HepG2 (cell line): ENCODE data around the gene PNKP. TPM values are rescaled to one million over a fixed set of nuclear protein-coding genes. Genes with fewer than 3 reads are reported as not detected.

Source experiments
- ATAC-seq: fragments of 200-7000 bp; cut with Tn5 transposase; 3 replicates; pipeline ENCODE4 v1.9.1; 2020; ENCODE audit warnings: mild to moderate bottlenecking, moderate library complexity
- BruUV-seq: library from RNA; stranded (reverse); fragments of 400-500 nt; replicated peaks from 2 replicates; lab custom pipeline; 2021; lab: Mats Ljungman, UMichigan
- CTCF ChIA-PET: fragments of 300-600 bp; formaldehyde crosslinking; extraction: SDS; loops from one replicate; lab custom pipeline; 2021; ENCODE audit warnings: low total read pairs, inconsistent platforms, low intra/inter-chr PET ratio; lab: Yijun Ruan, JAX
- POLR2A ChIA-PET: fragments of 350-600 bp; sonication (Branson Sonifier 250); formaldehyde crosslinking; loops from one replicate; lab custom pipeline; 2020; ENCODE audit warnings: antibody characterized with exemption, inconsistent platforms; lab: Yijun Ruan, JAX
- DNase-seq: peaks from one replicate; pipeline ENCODE4 v3.0.0-alpha.2; 2015; ENCODE audit warnings: low spot score
- FAIRE-seq: peaks from 3 replicates; lab custom pipeline; 2011; peaks lifted over from hg19 to GRCh38; lab: Jason Lieb, UNC
- H2AFZ ChIP-seq: one replicate; pipeline ENCODE4 v1.6.1; 2011; ENCODE audit warnings: low read length, inconsistent platforms
- H3K27ac ChIP-seq: fragments of 300-600 bp; 3 replicates; pipeline ENCODE4 v1.8.0; 2011; ENCODE audit warnings: mixed run types, mild to moderate bottlenecking, mixed read lengths, low read length, inconsistent platforms; ENCODE audit not compliant: insufficient read depth; ENCODE audit errors: extremely low read length
- H3K27me3 ChIP-seq, 2 experiments: fragments of 200-600 bp in 1 of 2; 2 replicates in 1 of 2; 3 replicates in 1 of 2; pipeline versions ENCODE4 v1.6.0 to v1.8.0; 2011; ENCODE audit warnings: low read length in 2 of 2, mild to moderate bottlenecking in 2 of 2, moderate library complexity in 2 of 2, inconsistent platforms in 1 of 2; ENCODE audit not compliant: insufficient read depth in 2 of 2, control insufficient read depth in 1 of 2
- H3K36me3 ChIP-seq, 2 experiments: fragments of 200-600 bp in 1 of 2; replicated peaks in 1 of 2; 2 replicates in 1 of 2; 3 replicates in 1 of 2; pipeline versions ENCODE4 v1.5.1 to v1.8.0; 2011; ENCODE audit warnings: low read length in 2 of 2, inconsistent platforms in 1 of 2; ENCODE audit not compliant: insufficient read depth in 2 of 2, control insufficient read depth in 1 of 2
- H3K4me1 ChIP-seq: 2 replicates; pipeline ENCODE4 v1.5.1; 2012; ENCODE audit warnings: low read length, inconsistent platforms; ENCODE audit not compliant: insufficient read depth
- H3K4me2 ChIP-seq: 2 replicates; pipeline ENCODE4 v1.6.0; 2011; ENCODE audit warnings: low read depth, low read length, inconsistent platforms
- H3K4me3 ChIP-seq, 3 experiments: fragments of 200-600 bp in 1 of 3; sonication (generic), shearing (Covaris generic) in 1 of 3; replicated peaks in 1 of 3; 2 replicates each; pipeline ENCODE4 v1.5.1; 2011 to 2016; ENCODE audit warnings: low read length in 3 of 3, inconsistent platforms in 2 of 3, low read depth in 2 of 3, mild to moderate bottlenecking in 2 of 3, control low read depth in 1 of 3, mixed read lengths in 1 of 3; ENCODE audit not compliant: insufficient read depth in 1 of 3
- H3K79me2 ChIP-seq: one replicate; pipeline ENCODE4 v1.6.1; 2011; ENCODE audit warnings: low read length, inconsistent platforms; ENCODE audit not compliant: insufficient read depth
- H3K9ac ChIP-seq: 2 replicates; pipeline ENCODE4 v1.6.0; 2011; ENCODE audit warnings: mild to moderate bottlenecking, low read depth, low read length, inconsistent platforms; ENCODE audit not compliant: insufficient read depth
- H3K9me3 ChIP-seq: 2 replicates; pipeline ENCODE4 v1.5.1; 2012; ENCODE audit warnings: mild to moderate bottlenecking, low read length
- H4K20me1 ChIP-seq: 2 replicates; pipeline ENCODE4 v1.6.0; 2011; ENCODE audit warnings: inconsistent platforms, mild to moderate bottlenecking, low read length, moderate library complexity; ENCODE audit not compliant: insufficient read depth
- ADNP ChIP-seq: sonication (generic); formaldehyde crosslinking; IDR thresholded peaks from 2 replicates; pipeline ENCODE4 v1.4.0; 2020; ENCODE audit warnings: missing genetic modification reagents
- CTCF ChIP-seq: sonication (generic); formaldehyde crosslinking; IDR thresholded peaks from 2 replicates; pipeline ENCODE4 v1.5.0; 2020; ENCODE audit warnings: mild to moderate bottlenecking, missing genetic modification reagents, moderate library complexity
- HDAC6 ChIP-seq: fragments of 200-600 bp; sonication (generic); IDR thresholded peaks from 2 replicates; pipeline ENCODE4 v1.7.0; 2017; ENCODE audit warnings: mild to moderate bottlenecking, antibody characterized with exemption, low read length, low read depth
- HNRNPK ChIP-seq: fragments of 200-400 bp; formaldehyde crosslinking; IDR thresholded peaks from 2 replicates; pipeline ENCODE4 v1.6.1; 2018; ENCODE audit warnings: low read length, low read depth, moderate library complexity, mild to moderate bottlenecking; ENCODE audit not compliant: poor library complexity, severe bottlenecking
- NFIC ChIP-seq: IDR thresholded peaks from 2 replicates; pipeline ENCODE4 v1.6.1; 2012; ENCODE audit warnings: mild to moderate bottlenecking, low read length, inconsistent platforms
- PATZ1 ChIP-seq: sonication (generic); formaldehyde crosslinking; IDR thresholded peaks from 2 replicates; pipeline ENCODE4 v1.4.0; 2020; ENCODE audit warnings: missing genetic modification reagents
- PCBP1 ChIP-seq: fragments of 200-400 bp; formaldehyde crosslinking; IDR thresholded peaks from 2 replicates; pipeline ENCODE4 v1.6.1; 2017; ENCODE audit warnings: mild to moderate bottlenecking, low read depth, low read length, borderline replicate concordance
- POLR2G ChIP-seq: fragments of 200-400 bp; formaldehyde crosslinking; IDR thresholded peaks from 2 replicates; pipeline ENCODE4 v1.6.1; 2018; ENCODE audit warnings: mild to moderate bottlenecking, low read depth, low read length, moderate library complexity
- PRMT3 ChIP-seq: sonication (generic); formaldehyde crosslinking; IDR thresholded peaks from 2 replicates; pipeline ENCODE4 v1.8.1; 2022; ENCODE audit warnings: low read depth, mild to moderate bottlenecking, moderate library complexity, missing genetic modification reagents, borderline replicate concordance
- ZBTB33 ChIP-seq: sonication (generic); formaldehyde crosslinking; IDR thresholded peaks from 2 replicates; pipeline ENCODE4 v1.4.0; 2020; ENCODE audit warnings: missing genetic modification reagents
- ZBTB38 ChIP-seq: sonication (generic); formaldehyde crosslinking; IDR thresholded peaks from 2 replicates; pipeline ENCODE4 v1.5.1; 2020; ENCODE audit warnings: mild to moderate bottlenecking, missing genetic modification reagents
- ZMYM3 ChIP-seq: sonication (generic); formaldehyde crosslinking; IDR thresholded peaks from 2 replicates; pipeline ENCODE4 v1.5.1; 2020; ENCODE audit warnings: mild to moderate bottlenecking, missing genetic modification reagents
- ZNF740 ChIP-seq: sonication (generic); formaldehyde crosslinking; IDR thresholded peaks from 2 replicates; pipeline ENCODE4 v1.4.0; 2020; ENCODE audit warnings: missing genetic modification reagents
- WGBS: methylation state at CpG from one replicate; pipeline ENCODE4 v1.1.6; 2017; ENCODE audit warnings: low lambda C conversion rate; 5-methylcytosine and 5-hydroxymethylcytosine counted together
- in situ Hi-C: cut with HindIII; loops from 2 replicates; pipeline ENCODE4 v1.10.0; 2017; ENCODE audit warnings: low pct_unique_long_range_greater_than_20kb; ENCODE audit not compliant: extremely low pct_ligation_motif_present
- intact Hi-C: fragments of 100-400 bp; cut with micrococcal nuclease; formaldehyde crosslinking; loops from one replicate; pipeline ENCODE4 v1.10.0; 2022; ENCODE audit not compliant: unreplicated experiment
- polyA plus RNA-seq, 8 experiments: library from polyadenylated mRNA; depleted of rRNA in 3 of 8; stranded (reverse) in 7 of 8; unstranded in 1 of 8; fragments of >200 nt; fragmentation: Illumina TruSeq in 4 of 8; extraction: Trizol in 4 of 8; gene quantifications; 2 replicates each; pipeline versions ENCODE4 v1.2.1 to v1.2.3, GENCODE V29; 2011 to 2016; ENCODE audit warnings: low read depth in 4 of 8, missing spikeins in 1 of 8, mixed read lengths in 1 of 8; ENCODE audit not compliant: insufficient read depth in 1 of 8
- total RNA-seq, 5 experiments: library from RNA; depleted of rRNA; stranded (reverse); fragments of >200 nt; fragmentation: Illumina TruSeq; extraction: Trizol; gene quantifications; 2 replicates each; pipeline ENCODE4 v1.2.3, GENCODE V29; 2016; ENCODE audit warnings: low read depth in 1 of 5

The PNKP gene
- total and polyA plus RNA-seq, 2 of the 13 experiments (the other 11 are each of a cell fraction or from before 2014, with no cell fraction given), result 12.7 to 27.1 TPM

GRCh38 chr19:49862391-49863253, 4.8 kb downstream of the PNKP start:
- WGBS, result 77% methylated on average over 21 of the region's 49 CpGs
- BruUV-seq, result no TSS peak
- CTCF ChIA-PET, result no interaction called here

More at GRCh38 chr19:49862391-49863253, 4.8 kb downstream of the PNKP start:
- FAIRE-seq (no peak), DNase-seq (peak; percentile 31), ATAC-seq (no peak; the same call in 2 of the 3 replicates)
- peaks cover 22 to 51% of the 10 kb centered on the region in 2 experiments for H3K36me3 ChIP-seq
- no peak overlapping the region for H3K4me3 ChIP-seq
- H3K27me3 ChIP-seq, result no peaks in the 10 kb centered on the region; a peak in 1 of 5 replicates
- H3K4me2 ChIP-seq, result no peak overlapping the region
- peaks cover 16% of the 10 kb centered on the region for H3K79me2 ChIP-seq
- in situ Hi-C loops, result no loop called here
- no peak overlapping the region for H3K9ac ChIP-seq
- H3K27ac ChIP-seq, result no peak overlapping the region
- TF ChIP-seq PATZ1, result peak; percentile 66
- no peak for TF ChIP-seq HDAC6
- TF ChIP-seq HNRNPK, result peak; percentile 23
- 0 out of 2 replicates have a peak, but pooled peaks have one; percentile 11 for TF ChIP-seq POLR2G
- peak; percentile 84 for TF ChIP-seq ZBTB38
- TF ChIP-seq NFIC, result no peak
- 0 out of 2 replicates have a peak, but pooled peaks have one; percentile 40 for TF ChIP-seq PCBP1
- no peak for TF ChIP-seq PRMT3 (CRISPR knock-in tag)
- TF ChIP-seq ZMYM3, result peak; percentile 84
- TF ChIP-seq CTCF, result peak; percentile 55
- TF ChIP-seq ZNF740 (CRISPR knock-in tag), result 0 out of 2 replicates have a peak, but pooled peaks have one; percentile 44
- TF ChIP-seq ADNP (CRISPR knock-in tag), result 0 out of 2 replicates have a peak, but pooled peaks have one; percentile 42
- peak; percentile 86 for TF ChIP-seq ZBTB33 (CRISPR knock-in tag)
- POLR2A ChIA-PET, result interaction anchor here (1.0 kb wide), 1 partner anchor 12 kb away, joined by 3 read pairs; the partner anchor contains the start of gene PTOV1
- no peaks in the 10 kb centered on the region for H3K9me3 ChIP-seq
- H2AFZ ChIP-seq, result no peak overlapping the region
- peaks cover 28% of the 10 kb centered on the region for H3K4me1 ChIP-seq
- intact Hi-C loops, result no loop called here
- H4K20me1 ChIP-seq, result peaks cover 6% of the 10 kb centered on the region
